Osteoblast (primary cell): ENCODE data around the gene C1orf50. TPM values are rescaled to one million over a fixed set of nuclear protein-coding genes. Genes with fewer than 3 reads are reported as not detected.

Experiments
- DNase-seq: peaks from one replicate; pipeline ENCODE4 v3.0.0; 2011; ENCODE audit warnings: low spot score, mixed read lengths; ENCODE audit not compliant: insufficient read length; ENCODE audit errors: missing footprints
- H2AFZ ChIP-seq: 2 replicates; pipeline ENCODE4 v1.6.0; 2011; ENCODE audit warnings: mild to moderate bottlenecking, low read length
- H3K27ac ChIP-seq: 2 replicates; pipeline ENCODE4 v1.5.1; 2011; ENCODE audit warnings: mild to moderate bottlenecking, low read depth, low read length, moderate library complexity
- H3K27me3 ChIP-seq: 2 replicates; pipeline ENCODE4 v1.6.0; 2012; ENCODE audit warnings: mild to moderate bottlenecking, control low read depth, inconsistent platforms, low read length, moderate library complexity; ENCODE audit not compliant: insufficient read depth
- H3K36me3 ChIP-seq: 2 replicates; pipeline ENCODE4 v1.5.1; 2011; ENCODE audit warnings: mild to moderate bottlenecking, low read length, control low read depth, moderate library complexity; ENCODE audit not compliant: insufficient read depth
- H3K4me1 ChIP-seq: 2 replicates; pipeline ENCODE4 v1.5.1; 2011; ENCODE audit warnings: mild to moderate bottlenecking, low read length, control low read depth, moderate library complexity; ENCODE audit not compliant: insufficient read depth
- H3K4me2 ChIP-seq: 2 replicates; pipeline ENCODE4 v1.6.0; 2011; ENCODE audit warnings: mild to moderate bottlenecking, low read length; ENCODE audit not compliant: insufficient read depth
- H3K4me3 ChIP-seq: fragments of 200-600 bp; sonication (generic); 3 replicates; pipeline ENCODE4 v1.5.1; 2012; ENCODE audit warnings: mild to moderate bottlenecking, low read length, inconsistent platforms; ENCODE audit not compliant: insufficient read depth
- H3K79me2 ChIP-seq: 2 replicates; pipeline ENCODE4 v1.6.0; 2012; ENCODE audit warnings: mild to moderate bottlenecking, low read length, control low read depth, inconsistent platforms; ENCODE audit not compliant: insufficient read depth
- H3K9me3 ChIP-seq: 2 replicates; pipeline ENCODE4 v1.5.1; 2011; ENCODE audit warnings: low read depth, low read length, control low read depth
- H4K20me1 ChIP-seq: 2 replicates; pipeline ENCODE4 v1.6.0; 2012; ENCODE audit warnings: mild to moderate bottlenecking, low read length, control low read depth; ENCODE audit not compliant: insufficient read depth
- total RNA-seq: library from RNA; depleted of rRNA; stranded (reverse); fragments of >200 nt; gene quantifications from 2 replicates; pipeline ENCODE4 v1.2.3, GENCODE V29; 2012
- TF ChIP-seq, protein P1 (sequence below): IDR thresholded peaks from 2 replicates; pipeline ENCODE4 v1.5.1; 2011; ENCODE audit warnings: mild to moderate bottlenecking, low read depth, low read length, moderate library complexity; ENCODE audit errors: extremely low read depth

Gene C1orf50
- total RNA-seq, 1 donor, result 4.7 TPM

- Histone ChIP-seq H3K4me2 (no peak overlapping the region), H3K36me3 (peaks cover 4% of the 10 kb centered on the region), H3K9me3 (no peaks in the 10 kb centered on the region), H3K79me2 (peaks cover 14% of the 10 kb centered on the region), H3K27ac (no peak overlapping the region), H4K20me1 (no peaks in the 10 kb centered on the region), H3K4me1 (peaks cover 5% of the 10 kb centered on the region), H2AFZ (no peak overlapping the region), H3K27me3 (no peaks in the 10 kb centered on the region), H3K4me3 (no peak overlapping the region)
- TF ChIP-seq, protein P1, sequence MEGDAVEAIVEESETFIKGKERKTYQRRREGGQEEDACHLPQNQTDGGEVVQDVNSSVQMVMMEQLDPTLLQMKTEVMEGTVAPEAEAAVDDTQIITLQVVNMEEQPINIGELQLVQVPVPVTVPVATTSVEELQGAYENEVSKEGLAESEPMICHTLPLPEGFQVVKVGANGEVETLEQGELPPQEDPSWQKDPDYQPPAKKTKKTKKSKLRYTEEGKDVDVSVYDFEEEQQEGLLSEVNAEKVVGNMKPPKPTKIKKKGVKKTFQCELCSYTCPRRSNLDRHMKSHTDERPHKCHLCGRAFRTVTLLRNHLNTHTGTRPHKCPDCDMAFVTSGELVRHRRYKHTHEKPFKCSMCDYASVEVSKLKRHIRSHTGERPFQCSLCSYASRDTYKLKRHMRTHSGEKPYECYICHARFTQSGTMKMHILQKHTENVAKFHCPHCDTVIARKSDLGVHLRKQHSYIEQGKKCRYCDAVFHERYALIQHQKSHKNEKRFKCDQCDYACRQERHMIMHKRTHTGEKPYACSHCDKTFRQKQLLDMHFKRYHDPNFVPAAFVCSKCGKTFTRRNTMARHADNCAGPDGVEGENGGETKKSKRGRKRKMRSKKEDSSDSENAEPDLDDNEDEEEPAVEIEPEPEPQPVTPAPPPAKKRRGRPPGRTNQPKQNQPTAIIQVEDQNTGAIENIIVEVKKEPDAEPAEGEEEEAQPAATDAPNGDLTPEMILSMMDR, result no peak
- no peak for DNase-seq
Measured at GRCh38 chr1:42822800-42823392, 55.8 kb downstream of the C1orf50 start.

- peaks cover 3% of the 10 kb centered on the region for H3K4me1 ChIP-seq
- DNase-seq, result no peak
- H3K4me2 ChIP-seq, result no peak overlapping the region
- H3K4me3 ChIP-seq, result no peak overlapping the region
- no peaks in the 10 kb centered on the region for H3K9me3 ChIP-seq
- no peak overlapping the region for H3K27ac ChIP-seq
- peaks cover 6% of the 10 kb centered on the region for H3K79me2 ChIP-seq
- TF ChIP-seq, protein P1, result no peak
- peaks cover 6% of the 10 kb centered on the region for H3K36me3 ChIP-seq
- no peaks in the 10 kb centered on the region for H4K20me1 ChIP-seq
- no peak overlapping the region for H2AFZ ChIP-seq
- H3K27me3 ChIP-seq, result no peaks in the 10 kb centered on the region
Measured at GRCh38 chr1:42824481-42825035, 57.5 kb downstream of the C1orf50 start.

DNA sequence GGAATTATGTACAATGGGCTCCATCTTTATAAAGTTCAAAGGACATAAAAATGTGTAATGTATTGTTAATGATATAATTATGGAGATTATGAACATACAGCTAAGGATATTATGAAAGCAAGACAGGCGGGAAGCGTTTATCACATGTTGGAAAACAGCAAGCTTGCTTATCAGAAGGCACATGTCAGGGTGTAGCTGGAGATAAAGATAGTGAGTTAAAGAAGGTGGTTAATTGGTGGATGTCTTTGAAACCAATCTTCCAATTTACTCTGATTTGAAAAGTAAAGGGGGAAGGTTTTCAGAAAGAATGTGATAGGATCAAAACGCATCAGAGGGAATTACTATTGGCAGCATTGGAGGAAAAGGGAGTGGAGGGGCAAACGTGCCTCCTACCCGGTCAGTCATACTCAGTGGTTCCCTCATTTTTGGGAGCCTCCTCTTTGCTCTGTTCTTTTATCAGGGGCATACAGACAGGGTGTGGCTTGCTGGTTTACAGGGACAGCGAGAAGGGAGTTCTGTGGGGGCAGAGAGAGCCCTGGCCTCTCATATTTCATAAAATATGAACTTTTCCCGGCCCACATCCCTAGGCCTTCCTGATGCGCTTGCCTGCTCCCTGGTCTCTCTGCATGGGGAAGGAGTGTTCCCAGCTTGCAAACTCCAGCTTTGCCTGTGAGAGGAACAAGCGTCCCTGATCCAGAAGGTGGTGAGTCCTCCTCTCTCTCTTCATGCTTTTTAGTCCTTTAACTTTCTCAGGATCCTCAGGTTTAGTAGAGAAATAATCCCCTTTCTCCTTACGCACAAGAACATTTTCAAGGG, 58.2 kb downstream of the C1orf50 start:
- TF ChIP-seq, protein P1, result no peak
- Histone ChIP-seq H3K79me2 (no peaks in the 10 kb centered on the region), H3K4me2 (no peak overlapping the region), H3K4me1 (peaks cover 3% of the 10 kb centered on the region), H3K4me3 (no peak overlapping the region), H4K20me1 (no peaks in the 10 kb centered on the region), H2AFZ (no peak overlapping the region), H3K9me3 (no peaks in the 10 kb centered on the region), H3K27me3 (no peaks in the 10 kb centered on the region), H3K27ac (no peak overlapping the region), H3K36me3 (peaks cover 6% of the 10 kb centered on the region)
- DNase-seq, result no peak

Other genes with a start within 250 kb of the C1orf50 start
- gene PPIH, start 108.8 kb upstream of the C1orf50 start, total RNA-seq, result 17.4 and 18.3 TPM in 2 replicates
- gene YBX1, start 84.8 kb upstream of the C1orf50 start, total RNA-seq, result 481 and 491 TPM in 2 replicates
- gene CLDN19, start 27.0 kb upstream of the C1orf50 start, total RNA-seq, result not detected in 2 replicates
- gene P3H1, start 221 bp upstream of the C1orf50 start, total RNA-seq, result 209 and 213 TPM in 2 replicates
- gene TMEM269, start 17.7 kb downstream of the C1orf50 start, total RNA-seq, result under 0.01 TPM in 2 replicates
- 21.7 and 29.2 TPM in 2 replicates for gene ERMAP, start 49.9 kb downstream of the C1orf50 start, total RNA-seq
- 17.0 and 20.0 TPM in 2 replicates for gene SVBP, start 50.1 kb downstream of the C1orf50 start, total RNA-seq
- 5.4 and 6.5 TPM in 2 replicates for gene ZNF691, start 79.4 kb downstream of the C1orf50 start, total RNA-seq
- 28.3 and 43.4 TPM in 2 replicates for gene SLC2A1, start 191.6 kb downstream of the C1orf50 start, total RNA-seq